ENCODE data around the gene CPEB4.

Gene CPEB4

DNA sequence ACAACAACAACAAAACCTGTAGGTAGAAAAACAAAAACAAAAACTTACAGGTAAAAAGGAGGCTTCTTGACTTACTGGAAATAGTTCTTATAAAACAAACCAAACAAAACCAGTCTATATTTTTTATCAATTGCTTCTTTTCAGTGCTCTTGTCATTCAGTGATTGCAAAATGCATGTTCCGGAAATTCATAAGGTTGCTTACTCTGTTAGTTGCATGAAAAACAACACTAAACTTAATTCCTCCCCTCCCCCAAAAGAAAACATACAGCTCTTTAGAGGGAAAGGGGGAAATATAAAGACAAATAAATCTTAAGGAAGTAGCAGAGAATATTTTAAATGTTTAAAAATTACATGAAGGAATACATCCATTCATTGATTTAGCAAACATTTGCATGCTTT lies 19.1 kb downstream of the CPEB4 start:
- H3K9me3 ChIP-seq (ENCODE audit: control insufficient read depth in 1 of 2, low read length in 2 of 2), result no peaks in the 10 kb centered on the region
- H3K27me3 ChIP-seq (ENCODE audit: low read depth, low read length), result no peaks in the 10 kb centered on the region
- peaks cover 6 to 8% of the 10 kb centered on the region in 2 donors for H3K36me3 ChIP-seq (ENCODE audit: control insufficient read depth in 1 of 2, insufficient read depth in 2 of 2, low read length in 2 of 2)
- H3K27ac ChIP-seq (ENCODE audit: low read length), result peak overlapping the region; percentile 3
- H3K4me1 ChIP-seq (ENCODE audit: control insufficient read depth in 1 of 2, insufficient read depth in 2 of 2, low read length in 2 of 2), result peaks cover 8 to 48% of the 10 kb centered on the region in 2 donors
- no peak overlapping the region for H3K4me3 ChIP-seq (ENCODE audit: low read depth in 1 of 2, low read length in 2 of 2)

GRCh38 chr5:173907686-173908371 lies 19.7 kb downstream of the CPEB4 start:
- peak overlapping the region; percentile 41 for H3K27ac ChIP-seq (ENCODE audit: low read length)
- peaks cover 8 to 44% of the 10 kb centered on the region in 2 donors for H3K4me1 ChIP-seq (ENCODE audit: control insufficient read depth in 1 of 2, insufficient read depth in 2 of 2, low read length in 2 of 2)
- no peaks in the 10 kb centered on the region for H3K27me3 ChIP-seq (ENCODE audit: low read depth, low read length)
- peaks cover 6 to 8% of the 10 kb centered on the region in 2 donors for H3K36me3 ChIP-seq (ENCODE audit: control insufficient read depth in 1 of 2, insufficient read depth in 2 of 2, low read length in 2 of 2)
- no peak overlapping the region for H3K4me3 ChIP-seq (ENCODE audit: low read depth in 1 of 2, low read length in 2 of 2)
- H3K9me3 ChIP-seq (ENCODE audit: control insufficient read depth in 1 of 2, low read length in 2 of 2), result no peaks in the 10 kb centered on the region

DNA sequence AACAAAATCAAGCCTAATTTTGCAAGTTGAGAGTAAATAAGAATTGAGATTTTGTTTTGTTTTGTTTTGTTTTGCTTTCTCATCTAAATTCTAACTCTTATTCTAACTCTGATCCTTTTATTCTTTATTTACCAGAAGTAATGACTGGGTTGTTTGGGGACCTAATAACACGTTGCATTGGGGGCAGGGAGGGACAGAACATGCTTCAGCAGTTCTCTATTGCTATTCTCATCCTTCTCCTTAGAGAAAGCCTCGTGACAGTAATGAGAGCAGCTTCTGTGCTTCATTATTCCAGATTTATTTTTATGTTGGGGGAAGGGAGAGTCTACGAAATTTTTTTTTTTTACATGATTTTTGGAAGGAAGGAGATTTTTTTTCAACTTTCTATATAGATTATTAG lies 21.1 kb downstream of the CPEB4 start:
- Histone ChIP-seq H3K4me1 (ENCODE audit: control insufficient read depth in 1 of 2, insufficient read depth in 2 of 2, low read length in 2 of 2) (peaks cover 8 to 35% of the 10 kb centered on the region in 2 donors), H3K27me3 (ENCODE audit: low read depth, low read length) (no peaks in the 10 kb centered on the region), H3K36me3 (ENCODE audit: control insufficient read depth in 1 of 2, insufficient read depth in 2 of 2, low read length in 2 of 2) (peaks cover 6 to 8% of the 10 kb centered on the region in 2 donors), H3K4me3 (ENCODE audit: low read depth in 1 of 2, low read length in 2 of 2) (no peak overlapping the region), H3K27ac (ENCODE audit: low read length) (no peak overlapping the region), H3K9me3 (ENCODE audit: control insufficient read depth in 1 of 2, low read length in 2 of 2) (no peaks in the 10 kb centered on the region)

GRCh38 chr5:173910215-173910614 lies 22.1 kb downstream of the CPEB4 start:
- Histone ChIP-seq H3K4me3 (ENCODE audit: low read depth in 1 of 2, low read length in 2 of 2) (no peak overlapping the region), H3K4me1 (ENCODE audit: control insufficient read depth in 1 of 2, insufficient read depth in 2 of 2, low read length in 2 of 2) (peaks cover 8 to 35% of the 10 kb centered on the region in 2 donors), H3K27ac (ENCODE audit: low read length) (no peak overlapping the region), H3K9me3 (ENCODE audit: control insufficient read depth in 1 of 2, low read length in 2 of 2) (no peaks in the 10 kb centered on the region), H3K36me3 (ENCODE audit: control insufficient read depth in 1 of 2, insufficient read depth in 2 of 2, low read length in 2 of 2) (peaks cover 6 to 8% of the 10 kb centered on the region in 2 donors), H3K27me3 (ENCODE audit: low read depth, low read length) (no peaks in the 10 kb centered on the region)

DNA sequence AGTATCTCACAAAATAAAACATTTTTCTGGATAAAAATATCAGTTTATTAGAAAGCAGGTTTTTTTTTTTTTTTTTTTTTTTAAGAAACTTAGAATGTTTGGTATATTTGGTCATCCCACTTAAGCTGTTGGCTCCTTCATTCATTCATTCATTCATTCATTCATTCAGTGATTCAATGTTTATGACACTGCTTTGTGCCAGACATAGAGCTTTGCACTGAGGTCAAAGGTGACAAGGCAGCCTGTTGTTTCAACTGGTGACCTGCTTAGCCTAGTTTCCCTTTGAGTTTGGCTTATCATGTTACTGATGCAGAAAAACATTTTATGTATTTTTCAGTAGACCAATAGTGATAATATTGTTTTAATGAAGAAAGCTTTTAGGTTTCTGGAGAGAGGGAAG lies 23.5 kb downstream of the CPEB4 start:
- no peak overlapping the region for H3K4me3 ChIP-seq (ENCODE audit: low read depth in 1 of 2, low read length in 2 of 2)
- H3K27me3 ChIP-seq (ENCODE audit: low read depth, low read length), result no peaks in the 10 kb centered on the region
- H3K9me3 ChIP-seq (ENCODE audit: control insufficient read depth in 1 of 2, low read length in 2 of 2), result no peaks in the 10 kb centered on the region
- H3K27ac ChIP-seq (ENCODE audit: low read length), result no peak overlapping the region
- H3K4me1 ChIP-seq (ENCODE audit: control insufficient read depth in 1 of 2, insufficient read depth in 2 of 2, low read length in 2 of 2), result peaks cover 8 to 41% of the 10 kb centered on the region in 2 donors
- peaks cover 6 to 8% of the 10 kb centered on the region in 2 donors for H3K36me3 ChIP-seq (ENCODE audit: control insufficient read depth in 1 of 2, insufficient read depth in 2 of 2, low read length in 2 of 2)

- Histone ChIP-seq H3K9me3 (ENCODE audit: control insufficient read depth in 1 of 2, low read length in 2 of 2) (no peaks in the 10 kb centered on the region), H3K4me1 (ENCODE audit: control insufficient read depth in 1 of 2, insufficient read depth in 2 of 2, low read length in 2 of 2) (peaks cover 4 to 34% of the 10 kb centered on the region in 2 donors), H3K27me3 (ENCODE audit: low read depth, low read length) (no peaks in the 10 kb centered on the region), H3K4me3 (ENCODE audit: low read depth in 1 of 2, low read length in 2 of 2) (no peak overlapping the region), H3K27ac (ENCODE audit: low read length) (no peak overlapping the region), H3K36me3 (ENCODE audit: control insufficient read depth in 1 of 2, insufficient read depth in 2 of 2, low read length in 2 of 2) (peaks cover 6 to 8% of the 10 kb centered on the region in 2 donors)
These were observed 25.7 kb downstream of the CPEB4 start for GRCh38 chr5:173913686-173914321.

DNA sequence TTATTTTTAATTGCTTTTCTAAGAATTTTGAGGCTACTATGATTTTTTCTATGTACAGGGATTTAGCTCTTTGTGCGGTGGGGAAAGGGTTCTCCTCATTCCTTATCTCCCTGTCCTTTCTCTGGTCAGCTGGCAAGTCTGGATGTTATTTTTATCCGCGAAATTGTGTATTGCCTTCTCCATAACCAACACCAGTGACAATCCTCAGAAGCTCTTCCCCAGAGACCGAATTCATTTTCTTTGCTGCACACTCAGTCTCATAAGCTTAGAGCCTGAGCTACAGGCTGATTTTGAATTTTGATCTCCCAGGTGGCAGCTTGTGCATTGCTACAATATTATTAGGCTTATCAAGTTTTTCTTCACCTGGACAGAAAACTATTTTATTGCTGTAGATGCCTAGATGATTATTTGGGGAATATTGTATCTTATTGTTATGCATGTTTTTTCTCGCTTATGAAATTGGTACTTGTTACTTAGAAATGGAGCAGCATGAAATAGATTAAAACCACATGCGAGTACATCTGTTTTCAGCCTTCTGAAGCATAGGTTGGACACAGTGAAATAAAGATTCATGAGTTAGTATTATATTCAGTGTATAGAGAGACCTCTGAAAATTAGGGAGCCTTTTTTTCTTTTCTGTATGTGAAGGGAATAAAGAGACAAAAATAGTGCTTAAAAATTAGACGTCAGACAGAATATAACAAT lies 27.3 kb downstream of the CPEB4 start:
- Histone ChIP-seq H3K4me3 (ENCODE audit: low read depth in 1 of 2, low read length in 2 of 2) (no peak overlapping the region), H3K4me1 (ENCODE audit: control insufficient read depth in 1 of 2, insufficient read depth in 2 of 2, low read length in 2 of 2) (peaks cover 18 to 26% of the 10 kb centered on the region in 2 donors), H3K9me3 (ENCODE audit: control insufficient read depth in 1 of 2, low read length in 2 of 2) (no peaks in the 10 kb centered on the region), H3K36me3 (ENCODE audit: control insufficient read depth in 1 of 2, insufficient read depth in 2 of 2, low read length in 2 of 2) (peaks cover 6 to 8% of the 10 kb centered on the region in 2 donors), H3K27ac (ENCODE audit: low read length) (no peak overlapping the region), H3K27me3 (ENCODE audit: low read depth, low read length) (no peaks in the 10 kb centered on the region)

DNA sequence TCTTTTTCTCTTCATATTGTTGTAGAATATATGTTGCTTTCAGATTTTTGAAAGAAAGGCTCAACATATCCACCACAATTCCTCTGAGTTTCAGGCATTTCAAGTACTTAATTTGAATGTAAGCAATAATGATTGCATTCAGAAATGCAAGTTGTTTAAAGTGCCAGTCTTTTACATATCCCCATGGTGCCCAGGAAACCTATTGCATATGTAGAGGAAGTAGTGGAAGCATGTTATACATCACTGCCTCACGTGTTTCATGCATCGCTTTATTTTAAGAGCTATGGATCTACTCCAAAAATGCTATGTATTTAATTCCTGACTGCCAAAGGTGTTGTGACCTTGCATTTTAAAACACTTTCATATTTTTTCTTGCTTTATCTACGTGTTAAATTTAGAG lies 28.1 kb downstream of the CPEB4 start:
- Histone ChIP-seq H3K27me3 (ENCODE audit: low read depth, low read length) (no peaks in the 10 kb centered on the region), H3K9me3 (ENCODE audit: control insufficient read depth in 1 of 2, low read length in 2 of 2) (no peaks in the 10 kb centered on the region), H3K36me3 (ENCODE audit: control insufficient read depth in 1 of 2, insufficient read depth in 2 of 2, low read length in 2 of 2) (peaks cover 2 to 8% of the 10 kb centered on the region in 2 donors), H3K4me3 (ENCODE audit: low read depth in 1 of 2, low read length in 2 of 2) (no peak overlapping the region), H3K27ac (ENCODE audit: low read length) (no peak overlapping the region), H3K4me1 (ENCODE audit: control insufficient read depth in 1 of 2, insufficient read depth in 2 of 2, low read length in 2 of 2) (peaks cover 24 to 29% of the 10 kb centered on the region in 2 donors)

- peaks cover 24 to 29% of the 10 kb centered on the region in 2 donors for H3K4me1 ChIP-seq (ENCODE audit: control insufficient read depth in 1 of 2, insufficient read depth in 2 of 2, low read length in 2 of 2)
- H3K9me3 ChIP-seq (ENCODE audit: control insufficient read depth in 1 of 2, low read length in 2 of 2), result no peaks in the 10 kb centered on the region
These were observed 29.9 kb downstream of the CPEB4 start for GRCh38 chr5:173917788-173918786.

GRCh38 chr5:173919443-173919842 lies 31.3 kb downstream of the CPEB4 start:
- no peaks in the 10 kb centered on the region for H3K27me3 ChIP-seq (ENCODE audit: low read depth, low read length)
- peak overlapping the region in 1 of 2 donors; percentile 5 for H3K4me3 ChIP-seq (ENCODE audit: low read depth in 1 of 2, low read length in 2 of 2)
- peaks cover 35 to 36% of the 10 kb centered on the region in 2 donors for H3K4me1 ChIP-seq (ENCODE audit: control insufficient read depth in 1 of 2, insufficient read depth in 2 of 2, low read length in 2 of 2)
- peak overlapping the region; percentile 97 for H3K27ac ChIP-seq (ENCODE audit: low read length)
- no peaks in the 10 kb centered on the region for H3K36me3 ChIP-seq (ENCODE audit: control insufficient read depth in 1 of 2, insufficient read depth in 2 of 2, low read length in 2 of 2)
- no peaks in the 10 kb centered on the region for H3K9me3 ChIP-seq (ENCODE audit: control insufficient read depth in 1 of 2, low read length in 2 of 2)

More at GRCh38 chr5:173917788-173918786, 29.9 kb downstream of the CPEB4 start:
- H3K27me3 ChIP-seq (ENCODE audit: low read depth, low read length), result no peaks in the 10 kb centered on the region
- H3K4me3 ChIP-seq (ENCODE audit: low read depth in 1 of 2, low read length in 2 of 2), result peak overlapping the region; percentile 75 to 91
- H3K27ac ChIP-seq (ENCODE audit: low read length), result peak overlapping the region; percentile 97
- no peaks in the 10 kb centered on the region for H3K36me3 ChIP-seq (ENCODE audit: control insufficient read depth in 1 of 2, insufficient read depth in 2 of 2, low read length in 2 of 2)
